Panc1 (cell line): ENCODE results near the gene MYH14.

Experiments
- CTCF ChIP-seq: fragments of 450-650 bp; IDR thresholded peaks from 2 replicates; pipeline ENCODE4 v1.5.1; 2017; ENCODE audit warnings: mild to moderate bottlenecking
- POLR2AphosphoS5 ChIP-seq: IDR thresholded peaks from 2 replicates; pipeline ENCODE4 v1.6.1; 2012; ENCODE audit warnings: mild to moderate bottlenecking, low read depth, low read length, moderate library complexity

- no peak for TF ChIP-seq CTCF
- TF ChIP-seq POLR2AphosphoS5, result no peak
Measured at GRCh38 chr19:50356691-50357177, 153.3 kb downstream of the MYH14 start.
